ENCODE results near the gene PRCC.

- TF ChIP-seq CTCF (IDR thresholded peaks at IDR 0.05), result no peak
- TF ChIP-seq EP300 (IDR thresholded peaks at IDR 0.05), result no peak
Measured at GRCh38 chr1:156845953-156846545, 78.7 kb downstream of the PRCC start.
